ENCODE measurements around the gene EPHA8. TPM values are rescaled to one million over a fixed set of nuclear protein-coding genes. Genes with fewer than 3 reads are reported as not detected.

The EPHA8 gene
- total RNA-seq, 1 donor from 2014 or later = not detected

- no peaks in the 10 kb centered on the region for H3K9me3 Mint-ChIP-seq
- no peak overlapping the region for H3K27ac Mint-ChIP-seq
- DNase-seq (ENCODE audit: low spot score in 2 of 2, unreplicated experiment in 2 of 2) = no peak
- no peaks in the 10 kb centered on the region for H3K4me1 Mint-ChIP-seq
- no peaks in the 10 kb centered on the region for H3K36me3 Mint-ChIP-seq
- peaks cover 81% of the 10 kb centered on the region for H3K27me3 Mint-ChIP-seq (ENCODE audit: low read depth)
- TF ChIP-seq CTCF (IDR thresholded peaks at IDR 0.05; ENCODE audit: unreplicated experiment) = no peak
- H3K4me3 Mint-ChIP-seq = no peak overlapping the region
These were observed 65.6 kb downstream of the EPHA8 start for GRCh38 chr1:22628698-22629444.

DNA sequence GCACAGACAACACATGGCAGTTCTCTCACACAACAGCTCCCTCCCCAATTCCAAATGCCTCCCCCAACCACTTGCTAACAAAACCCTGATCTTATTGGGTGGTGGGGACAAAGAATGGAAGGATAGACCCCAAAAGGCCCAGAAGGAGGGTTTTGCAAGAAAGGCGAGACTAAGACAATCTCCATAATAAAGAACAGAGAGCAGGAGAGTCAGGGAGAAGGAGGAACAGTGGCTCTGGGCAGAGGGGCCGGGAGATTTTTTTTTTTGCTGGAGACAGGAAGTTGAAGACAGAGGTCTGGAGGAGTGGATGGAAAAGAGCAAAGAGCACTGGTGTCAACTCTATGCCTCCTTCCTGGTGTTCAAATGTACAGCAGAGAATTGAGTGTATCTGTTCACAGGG, 66.6 kb downstream of the EPHA8 start:
- no peak for TF ChIP-seq CTCF (IDR thresholded peaks at IDR 0.05; ENCODE audit: unreplicated experiment)
- Mint-ChIP-seq H3K9me3 (no peaks in the 10 kb centered on the region), H3K27me3 (ENCODE audit: low read depth) (peaks cover 73% of the 10 kb centered on the region), H3K36me3 (no peaks in the 10 kb centered on the region), H3K4me3 (no peak overlapping the region), H3K27ac (no peak overlapping the region), H3K4me1 (no peaks in the 10 kb centered on the region)
- no peak for DNase-seq (ENCODE audit: low spot score in 2 of 2, unreplicated experiment in 2 of 2)

DNA sequence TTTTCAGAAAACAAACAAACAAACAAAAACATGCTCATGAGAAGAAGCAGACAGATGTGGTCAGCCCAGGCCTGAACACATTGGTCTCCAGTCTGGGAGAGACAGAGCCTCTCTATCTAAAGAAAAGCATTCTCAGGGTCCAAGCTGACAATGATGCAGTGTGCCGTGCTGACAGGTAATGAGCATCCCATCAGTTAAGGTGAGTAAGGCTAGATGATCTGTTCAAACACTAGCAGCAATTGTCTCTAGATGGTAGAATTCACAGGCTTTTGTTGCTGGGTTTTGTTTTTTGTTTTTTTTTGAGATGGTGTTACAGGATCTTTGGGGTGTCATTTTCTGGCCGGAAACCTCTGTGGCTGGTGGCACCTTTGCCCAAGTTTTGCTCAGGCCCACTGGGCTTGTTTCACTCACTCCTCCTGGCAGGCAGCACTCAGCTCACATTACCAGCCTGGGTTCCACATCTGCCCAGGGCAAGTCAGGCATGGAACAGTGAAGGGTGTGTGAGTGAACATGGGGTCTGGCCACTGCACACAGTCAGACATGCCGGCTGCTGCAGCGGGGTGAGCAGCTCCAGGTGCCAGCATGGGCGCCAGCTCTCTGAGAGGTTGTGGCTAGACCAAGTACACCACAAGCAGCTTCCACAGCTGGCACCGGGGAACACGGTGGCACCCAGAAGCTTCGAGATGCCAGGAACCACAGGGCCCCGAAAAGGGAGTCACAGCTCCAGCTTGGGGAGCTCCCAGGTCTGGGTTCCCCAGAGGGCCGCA, 70.6 kb downstream of the EPHA8 start:
- no peak overlapping the region for H3K27ac Mint-ChIP-seq
- H3K4me1 Mint-ChIP-seq = no peaks in the 10 kb centered on the region
- peaks cover 40% of the 10 kb centered on the region for H3K27me3 Mint-ChIP-seq (ENCODE audit: low read depth)
- DNase-seq (ENCODE audit: low spot score in 2 of 2, unreplicated experiment in 2 of 2) = no peak
- H3K36me3 Mint-ChIP-seq = no peaks in the 10 kb centered on the region
- no peak overlapping the region for H3K4me3 Mint-ChIP-seq
- no peaks in the 10 kb centered on the region for H3K9me3 Mint-ChIP-seq
- no peak for TF ChIP-seq CTCF (IDR thresholded peaks at IDR 0.05; ENCODE audit: unreplicated experiment)

DNA sequence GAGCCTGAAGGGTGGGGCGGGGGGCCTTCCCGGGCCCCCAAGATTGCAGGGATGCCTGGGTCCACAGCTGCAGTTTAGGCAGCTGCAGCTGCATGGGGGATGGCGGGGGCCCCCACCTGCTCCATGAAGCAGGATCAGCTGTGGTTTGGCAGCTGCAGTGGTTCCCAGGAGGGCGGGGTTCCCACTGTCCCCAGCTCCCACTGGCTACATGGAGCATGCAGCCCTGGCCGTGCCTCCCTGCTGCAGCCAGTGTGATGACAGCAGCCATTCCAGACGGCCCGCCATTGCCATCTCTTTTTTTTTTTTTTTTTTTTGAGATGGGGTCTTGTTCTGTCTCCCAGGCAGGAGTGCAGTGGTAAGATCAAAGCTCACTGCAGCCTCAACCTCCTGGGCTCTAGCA, 72.1 kb downstream of the EPHA8 start:
- no peak for TF ChIP-seq CTCF (IDR thresholded peaks at IDR 0.05; ENCODE audit: unreplicated experiment)
- H3K27ac Mint-ChIP-seq = no peak overlapping the region
- H3K27me3 Mint-ChIP-seq (ENCODE audit: low read depth) = peaks cover 26% of the 10 kb centered on the region
- no peaks in the 10 kb centered on the region for H3K9me3 Mint-ChIP-seq
- H3K36me3 Mint-ChIP-seq = no peaks in the 10 kb centered on the region
- H3K4me3 Mint-ChIP-seq = no peak overlapping the region
- DNase-seq (ENCODE audit: low spot score in 2 of 2, unreplicated experiment in 2 of 2) = no peak
- no peaks in the 10 kb centered on the region for H3K4me1 Mint-ChIP-seq

GRCh38 chr1:22636353-22636752, 73.1 kb downstream of the EPHA8 start, which contains the start of gene C1QA:
TSS of gene C1QA (plus strand) at chr1:22636628. CDS start at chr1:22637617, 989 bp downstream.
- Mint-ChIP-seq H3K4me3 (no peak within 1 kb of the TSS), H3K36me3 (no peaks in the 10 kb centered on the region), H3K27ac (no peak within 1 kb of the TSS), H3K9me3 (no peaks in the 10 kb centered on the region), H3K27me3 (ENCODE audit: low read depth) (peaks cover 20% of the 10 kb centered on the region), H3K4me1 (peaks cover 5% of the 10 kb centered on the region)
- no peak for TF ChIP-seq CTCF (IDR thresholded peaks at IDR 0.05; ENCODE audit: unreplicated experiment)
- DNase-seq (ENCODE audit: low spot score in 2 of 2, unreplicated experiment in 2 of 2) = no peak
